ENCODE measurements around the gene SLCO1A2.

DNA sequence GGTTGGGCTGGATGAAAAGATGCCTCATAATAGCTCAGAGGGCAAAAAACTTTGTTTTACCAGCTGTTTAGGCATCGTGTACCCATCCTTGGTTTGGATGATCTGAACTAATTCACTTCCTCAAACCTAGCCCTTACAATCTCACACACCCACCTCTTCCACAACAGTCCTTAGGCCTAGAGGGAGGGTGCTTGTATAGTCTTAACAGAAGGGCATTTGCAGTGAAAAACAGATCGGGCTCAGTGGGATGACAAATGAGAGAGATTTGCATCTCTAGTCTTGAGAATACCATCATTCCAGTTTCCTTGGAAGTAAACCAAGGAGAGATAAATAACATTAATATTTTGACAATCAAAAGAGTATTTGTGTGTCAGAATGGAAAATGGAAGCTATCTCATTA, 11.0 kb downstream of the SLCO1A2 start:
- TF ChIP-seq, protein P1, sequence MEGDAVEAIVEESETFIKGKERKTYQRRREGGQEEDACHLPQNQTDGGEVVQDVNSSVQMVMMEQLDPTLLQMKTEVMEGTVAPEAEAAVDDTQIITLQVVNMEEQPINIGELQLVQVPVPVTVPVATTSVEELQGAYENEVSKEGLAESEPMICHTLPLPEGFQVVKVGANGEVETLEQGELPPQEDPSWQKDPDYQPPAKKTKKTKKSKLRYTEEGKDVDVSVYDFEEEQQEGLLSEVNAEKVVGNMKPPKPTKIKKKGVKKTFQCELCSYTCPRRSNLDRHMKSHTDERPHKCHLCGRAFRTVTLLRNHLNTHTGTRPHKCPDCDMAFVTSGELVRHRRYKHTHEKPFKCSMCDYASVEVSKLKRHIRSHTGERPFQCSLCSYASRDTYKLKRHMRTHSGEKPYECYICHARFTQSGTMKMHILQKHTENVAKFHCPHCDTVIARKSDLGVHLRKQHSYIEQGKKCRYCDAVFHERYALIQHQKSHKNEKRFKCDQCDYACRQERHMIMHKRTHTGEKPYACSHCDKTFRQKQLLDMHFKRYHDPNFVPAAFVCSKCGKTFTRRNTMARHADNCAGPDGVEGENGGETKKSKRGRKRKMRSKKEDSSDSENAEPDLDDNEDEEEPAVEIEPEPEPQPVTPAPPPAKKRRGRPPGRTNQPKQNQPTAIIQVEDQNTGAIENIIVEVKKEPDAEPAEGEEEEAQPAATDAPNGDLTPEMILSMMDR (IDR thresholded peaks at IDR 0.05) = no peak
- TF ChIP-seq POLR2A (IDR thresholded peaks at IDR 0.05) = no peak
